Measurements from ENCODE around the gene LRRC8C.

Gene LRRC8C

DNA sequence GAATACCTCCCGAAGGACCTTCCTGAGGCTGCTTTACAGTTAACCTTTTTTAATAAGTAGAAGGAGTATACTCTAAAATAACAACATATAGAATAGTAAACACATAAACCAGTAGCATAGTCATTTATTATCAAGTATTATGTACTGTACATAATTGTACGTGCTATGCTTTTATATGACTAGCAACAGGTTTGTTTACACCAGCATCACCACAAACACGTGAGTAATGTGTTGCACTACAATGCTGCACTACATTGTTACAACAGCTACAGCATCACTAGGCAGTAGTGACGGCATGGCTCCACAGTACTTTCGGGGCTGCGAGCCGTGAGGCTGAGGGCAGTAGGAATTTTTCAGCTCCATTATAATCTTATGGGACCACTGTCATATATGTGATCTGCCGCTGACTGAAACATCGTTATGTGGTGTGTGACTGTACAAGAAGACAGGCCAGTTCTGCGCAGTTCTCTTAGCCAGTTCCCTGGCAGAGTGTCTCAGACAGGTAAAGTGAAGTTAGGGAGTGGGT is 105.1 kb downstream of the LRRC8C start:
- no peak for DNase-seq

DNA sequence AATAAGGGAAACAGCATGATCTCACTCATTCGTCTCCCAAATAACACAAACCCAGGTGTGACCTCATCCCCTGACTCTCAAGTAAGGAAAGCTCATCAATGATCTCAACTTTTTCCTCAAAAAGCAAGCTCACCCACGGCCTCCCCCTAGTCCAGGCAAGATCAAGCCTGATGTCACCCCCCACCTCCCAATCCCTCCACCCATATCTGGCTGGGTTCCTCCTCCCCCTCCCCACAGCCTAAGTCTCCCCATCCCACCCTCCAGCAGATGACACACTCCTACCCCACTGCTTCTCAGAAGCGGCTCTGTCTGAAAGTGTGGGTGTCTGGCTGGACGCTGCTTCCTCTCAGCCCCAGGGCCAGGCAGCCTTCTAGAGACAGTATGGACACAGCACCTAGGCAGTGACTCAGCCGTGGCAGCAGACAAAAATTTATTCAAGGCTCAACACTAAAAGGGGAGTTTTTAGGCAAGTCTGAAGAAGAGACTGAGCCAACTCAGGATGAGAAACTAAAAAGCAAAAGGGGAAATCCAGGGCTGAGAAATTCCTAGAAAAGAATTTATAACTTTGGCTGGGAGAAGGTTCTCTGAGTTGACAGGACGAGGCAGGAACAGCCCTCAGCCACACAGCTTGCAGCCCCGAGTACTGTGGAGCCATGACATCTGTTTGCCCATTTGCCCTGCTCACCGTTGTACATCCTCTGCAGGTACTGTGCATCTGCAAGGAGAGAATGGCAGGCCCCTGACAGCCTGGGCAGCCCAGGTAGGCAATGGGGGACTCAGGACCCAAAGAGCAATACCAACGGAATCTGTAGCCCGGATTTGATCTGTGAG is 106.3 kb downstream of the LRRC8C start:
- DNase-seq = no peak

DNA sequence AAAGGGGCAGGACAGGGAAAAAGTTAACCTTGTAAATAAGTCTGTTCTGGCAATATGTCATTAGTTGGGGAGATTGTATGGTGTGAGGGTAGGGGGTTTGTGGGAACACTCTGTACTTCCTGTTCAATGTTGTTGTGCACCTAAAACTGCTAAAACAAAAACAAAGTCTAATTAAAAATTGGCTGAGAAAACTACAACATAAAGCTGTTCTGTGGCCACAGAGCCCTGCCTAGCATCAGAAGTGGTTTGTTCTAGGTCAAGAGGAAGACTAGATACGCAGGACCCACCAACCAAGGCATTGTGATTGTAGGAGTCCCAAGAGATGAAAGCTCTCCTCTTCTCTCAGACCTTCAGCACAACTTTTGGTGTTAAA is 106.9 kb downstream of the LRRC8C start:
- no peak for DNase-seq

DNA sequence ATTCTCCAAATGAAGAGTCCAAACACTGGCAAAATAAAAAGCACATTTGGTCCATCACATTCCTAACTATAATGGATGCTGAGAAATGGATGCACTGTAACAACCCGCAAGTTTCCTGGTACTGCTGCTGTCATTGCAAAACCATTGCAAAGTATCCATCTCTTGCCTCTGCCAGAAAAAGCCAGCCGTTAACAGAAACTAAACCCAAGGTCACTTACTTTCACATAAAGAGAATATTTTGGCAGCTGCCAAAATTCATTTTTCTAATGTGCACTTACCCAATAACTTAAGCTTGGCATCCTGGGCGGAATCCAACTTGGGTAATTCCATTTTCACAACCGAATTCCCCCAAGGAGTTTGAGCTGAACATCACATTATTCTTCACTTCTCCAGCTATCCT is 110.9 kb downstream of the LRRC8C start:
- no peak for DNase-seq

DNA sequence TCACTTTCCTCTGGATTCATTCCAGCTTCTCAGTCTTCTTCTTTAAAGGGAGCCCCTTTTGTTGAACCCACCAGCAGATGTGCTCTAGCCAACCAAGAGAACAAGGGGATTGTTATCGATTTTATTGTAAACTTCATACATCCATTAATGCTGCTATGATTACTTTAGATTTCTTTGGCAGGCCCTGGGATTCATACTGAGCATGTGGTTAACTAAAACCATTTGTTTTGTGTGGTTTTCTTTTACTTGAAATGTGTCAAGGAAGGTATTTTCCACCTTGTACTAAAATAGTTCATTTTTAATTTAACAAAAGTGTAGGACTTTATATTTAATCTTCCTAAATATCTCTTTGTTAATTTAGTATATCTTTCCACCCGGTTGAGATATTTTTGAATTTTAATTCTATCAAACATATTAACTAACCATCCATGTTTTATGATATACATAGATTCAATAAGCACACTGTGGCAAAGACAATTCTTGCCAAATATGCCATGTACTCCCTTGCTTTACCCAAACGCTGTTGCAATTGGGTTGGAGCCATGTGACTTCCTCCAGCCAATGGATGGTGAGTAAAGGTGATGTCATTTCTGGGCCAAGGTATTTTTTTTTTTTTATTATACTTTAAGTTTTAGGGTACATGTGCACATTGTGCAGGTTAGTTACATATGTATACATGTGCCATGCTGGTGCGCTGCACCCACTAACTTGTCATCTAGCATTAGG is 113.7 kb downstream of the LRRC8C start:
- no peak for DNase-seq

DNA sequence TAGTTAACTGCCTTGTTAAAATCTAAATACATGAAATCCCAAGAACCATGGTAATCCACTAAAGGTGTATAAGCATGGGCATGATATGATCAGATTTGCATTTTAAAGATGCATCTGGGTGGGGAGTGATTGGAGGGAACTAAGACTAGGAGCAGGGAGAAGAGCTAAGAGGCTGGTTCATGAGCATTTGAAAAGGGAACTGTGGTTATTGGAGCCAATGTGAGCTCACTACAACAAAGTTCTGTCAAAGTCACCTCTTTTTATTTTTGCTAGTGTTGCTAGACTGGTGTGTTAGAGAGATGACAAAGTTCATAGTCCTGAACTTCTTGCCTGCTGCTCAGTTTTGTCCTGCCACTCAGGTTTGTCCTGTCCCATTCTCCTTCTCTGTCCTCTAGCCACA is 120.8 kb downstream of the LRRC8C start:
- no peak for DNase-seq

DNA sequence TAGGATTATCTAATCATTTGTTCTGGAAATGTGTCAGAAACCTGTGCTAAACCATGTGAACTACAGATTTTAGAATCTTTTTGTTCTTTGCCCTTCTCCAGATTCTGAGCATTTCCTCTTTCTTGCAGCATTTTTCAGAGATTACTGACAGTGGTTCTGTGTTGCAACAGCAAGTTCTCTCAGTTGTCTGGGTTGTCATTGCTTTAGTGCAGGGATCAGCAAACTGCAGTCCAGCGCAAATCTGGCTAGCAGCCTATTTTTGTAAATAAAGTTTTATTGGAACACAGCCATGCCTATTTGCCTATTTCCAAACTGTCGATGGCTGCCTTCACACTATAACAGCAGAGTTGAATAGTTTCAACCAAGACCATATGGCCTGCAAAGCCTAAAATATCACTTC is 121.6 kb downstream of the LRRC8C start:
- peak; percentile 30 for DNase-seq

DNA sequence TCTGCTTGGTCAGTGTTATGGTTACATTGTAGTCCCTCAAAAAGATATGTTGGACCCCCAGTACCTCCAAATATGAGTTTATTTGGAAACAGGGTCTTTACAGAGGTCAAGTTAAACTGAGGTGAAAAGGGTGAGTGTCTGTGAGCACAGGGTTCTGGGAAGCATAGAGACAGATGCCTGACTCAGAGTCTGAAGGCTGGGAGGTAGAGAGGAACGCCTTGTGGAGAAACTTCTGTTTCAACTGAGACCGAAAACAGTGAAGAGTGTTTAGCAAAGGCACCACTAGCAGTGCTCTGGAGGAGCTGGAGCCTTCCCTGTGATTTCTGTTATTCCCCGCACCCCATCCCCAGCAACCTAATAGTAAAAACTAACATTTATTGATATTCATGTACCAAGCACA is 122.7 kb downstream of the LRRC8C start:
- DNase-seq = no peak

DNA sequence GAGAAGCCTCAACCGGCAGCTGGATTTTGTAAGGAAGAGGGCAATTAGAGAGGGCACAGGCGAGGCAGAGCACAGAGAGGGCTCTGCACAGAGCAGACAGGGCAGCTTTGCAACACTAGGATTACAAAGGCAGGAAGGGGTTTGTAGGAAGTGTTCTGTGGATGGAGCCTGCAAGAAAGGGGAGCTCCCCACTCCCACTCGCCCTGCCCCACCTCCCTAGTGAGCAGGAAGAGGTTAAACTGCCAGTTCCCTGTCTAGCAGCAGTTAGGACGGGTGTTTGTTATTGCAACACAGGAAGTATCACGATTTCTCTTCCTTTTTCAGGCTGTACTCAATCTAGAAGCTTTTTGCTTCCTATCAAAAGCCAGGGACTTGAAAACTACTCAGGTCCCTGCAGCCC is 124.6 kb downstream of the LRRC8C start:
- no peak for DNase-seq

DNA sequence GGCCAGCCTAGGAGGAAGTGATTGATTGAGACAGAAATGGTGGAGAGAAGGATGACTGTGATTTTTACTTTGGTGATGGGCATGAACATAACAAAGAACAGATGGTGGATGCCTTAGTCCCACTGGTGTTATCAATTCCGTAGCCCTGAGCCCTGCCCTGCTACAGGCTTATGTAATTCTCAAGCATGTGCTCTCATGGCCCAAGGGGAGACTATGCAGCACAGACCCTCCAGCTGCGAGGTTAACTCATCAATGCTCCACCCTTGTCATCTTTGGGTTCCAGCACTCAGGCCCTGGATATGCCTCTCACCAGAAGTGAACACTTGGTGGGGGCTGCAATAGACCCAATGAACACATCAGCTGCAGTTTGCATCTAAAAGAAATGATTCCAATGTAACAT is 125.2 kb downstream of the LRRC8C start:
- no peak for DNase-seq

DNA sequence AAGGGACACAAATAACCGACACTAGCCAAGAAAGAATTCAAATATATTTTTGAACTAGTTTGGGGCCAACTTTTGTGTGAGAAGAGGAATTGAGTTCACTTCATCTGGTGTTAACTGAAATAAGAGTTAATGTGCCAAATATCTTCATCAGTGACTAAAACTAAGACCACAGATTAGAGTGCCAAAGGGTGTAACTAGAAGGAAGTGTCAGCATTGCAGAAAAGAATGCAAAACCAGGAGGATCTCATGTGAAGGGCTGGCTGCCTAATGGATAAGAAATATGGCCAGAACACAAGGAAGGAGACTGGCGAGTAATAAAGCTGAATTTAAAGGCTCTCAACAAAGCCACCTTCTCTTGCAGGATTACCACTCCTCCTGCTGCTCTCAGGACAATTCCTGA is 126.1 kb downstream of the LRRC8C start:
- no peak for DNase-seq

DNA sequence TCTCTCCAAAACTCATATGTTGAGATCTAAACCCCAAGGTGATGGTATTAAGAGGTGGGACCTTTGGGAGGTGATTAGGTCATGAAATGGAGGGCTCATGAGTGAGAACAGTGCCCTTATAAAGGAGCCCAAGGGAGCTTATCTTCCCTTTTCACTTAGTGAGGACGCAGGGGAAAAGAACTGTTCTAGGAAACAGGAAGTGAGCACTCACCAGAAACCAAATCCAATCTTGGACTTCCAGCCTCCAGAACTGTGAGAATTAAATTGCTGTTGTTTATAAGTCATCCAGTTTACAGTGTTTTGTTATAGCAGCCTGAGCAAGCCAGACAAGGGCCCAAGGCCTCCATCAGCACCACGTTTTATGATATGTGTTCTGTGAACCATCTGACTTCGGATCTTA is 127.6 kb downstream of the LRRC8C start:
- no peak for DNase-seq

DNA sequence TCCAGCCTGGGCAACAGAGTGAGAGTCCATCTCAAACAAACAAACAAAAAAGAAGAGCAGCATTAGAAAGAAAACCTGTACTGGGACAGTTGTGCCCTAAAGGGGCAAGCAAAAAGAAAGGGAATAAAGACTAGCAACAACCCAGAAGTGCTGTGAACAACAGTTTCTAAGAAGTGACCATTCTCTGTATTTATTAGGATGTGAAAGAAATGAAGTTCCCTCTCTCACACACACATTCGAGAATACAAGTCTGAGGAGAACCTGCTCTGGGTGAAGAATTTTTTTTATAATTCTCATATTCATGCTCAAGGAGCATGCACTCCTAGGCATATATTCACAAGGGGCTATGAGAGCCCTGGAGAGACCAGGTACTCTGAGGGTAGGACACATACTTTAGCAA is 128.4 kb downstream of the LRRC8C start:
- no peak for DNase-seq

DNA sequence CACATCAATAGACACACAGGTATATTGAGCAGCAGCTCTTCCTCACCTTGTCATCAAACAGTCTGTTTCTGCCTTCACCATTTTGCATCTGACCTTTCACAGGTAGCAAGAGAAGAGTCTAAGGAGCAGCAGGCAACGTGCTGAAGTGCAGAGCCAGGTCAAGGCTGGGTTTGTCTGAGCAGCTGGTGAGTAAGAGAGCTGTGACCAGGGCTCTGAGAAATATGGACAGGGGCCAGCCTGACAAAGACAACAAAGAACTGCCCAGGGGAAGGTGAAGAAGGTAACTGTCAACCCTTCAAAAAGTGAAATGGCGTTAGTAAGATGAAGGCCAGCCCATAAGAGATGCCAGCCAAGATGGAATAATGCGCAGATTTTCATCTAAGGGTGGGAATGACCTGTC is 129.0 kb downstream of the LRRC8C start:
- no peak for DNase-seq

DNA sequence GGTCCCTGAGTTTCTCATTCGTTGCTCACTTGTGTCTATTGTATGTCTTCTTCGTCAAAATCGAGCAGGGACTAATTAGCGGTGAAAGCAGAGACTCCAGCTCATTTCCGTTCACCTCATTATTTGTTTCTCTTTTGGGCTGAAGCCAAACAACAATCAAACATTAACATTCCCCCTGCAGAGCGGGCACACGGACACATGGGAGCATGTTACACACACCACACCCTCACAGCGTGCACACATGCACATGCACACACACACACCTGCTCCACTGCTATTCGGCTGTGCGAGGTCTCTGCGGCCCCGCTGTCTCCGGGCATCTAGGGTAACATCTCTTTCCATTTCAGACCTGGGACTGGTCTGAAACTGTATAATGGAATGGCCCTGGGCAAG is 129.5 kb downstream of the LRRC8C start:
- DNase-seq = no peak

DNA sequence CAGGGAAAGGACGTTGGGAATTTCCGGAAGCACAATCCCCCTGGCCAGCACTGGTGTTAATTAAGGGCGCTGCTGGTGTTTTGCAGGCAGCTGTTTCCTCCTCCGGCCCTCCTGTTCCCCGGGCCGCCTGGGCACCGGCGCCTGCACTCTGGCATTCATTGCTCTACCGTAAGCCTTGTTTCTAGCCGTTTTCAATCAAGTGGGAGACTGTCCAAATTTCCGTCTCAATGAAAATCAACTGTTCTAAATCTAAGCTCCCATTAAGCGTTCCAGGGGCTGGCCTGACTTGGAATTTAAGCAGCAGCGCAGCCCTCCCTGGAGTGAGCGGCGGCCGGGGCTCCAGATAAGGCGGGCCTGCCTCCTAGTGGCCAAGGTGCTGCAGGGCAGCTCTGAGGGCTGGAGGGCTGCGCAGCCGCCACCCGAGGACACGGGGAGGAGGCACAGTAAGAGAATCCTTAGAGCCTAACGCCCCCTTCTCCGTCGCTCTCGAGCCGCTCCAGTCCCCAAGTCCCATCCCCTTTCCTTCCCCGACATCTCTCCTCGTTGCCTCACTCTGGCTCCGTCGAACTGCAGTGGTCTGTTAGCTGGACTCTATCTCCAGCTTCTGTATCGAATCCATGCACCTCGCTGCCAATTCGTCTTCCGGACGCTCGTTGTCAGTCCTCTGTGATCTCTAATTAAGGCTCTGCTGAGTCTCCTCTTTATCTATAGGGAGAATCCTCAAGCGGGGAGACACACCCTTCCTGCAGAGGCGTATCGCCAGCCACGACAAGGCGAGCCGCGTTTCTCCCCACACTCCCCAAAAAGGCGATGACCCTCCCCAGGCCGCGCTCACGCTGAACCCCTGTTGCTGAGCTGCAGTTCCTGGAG is 130.1 kb downstream of the LRRC8C start:
- peak; percentile 76 for DNase-seq

DNA sequence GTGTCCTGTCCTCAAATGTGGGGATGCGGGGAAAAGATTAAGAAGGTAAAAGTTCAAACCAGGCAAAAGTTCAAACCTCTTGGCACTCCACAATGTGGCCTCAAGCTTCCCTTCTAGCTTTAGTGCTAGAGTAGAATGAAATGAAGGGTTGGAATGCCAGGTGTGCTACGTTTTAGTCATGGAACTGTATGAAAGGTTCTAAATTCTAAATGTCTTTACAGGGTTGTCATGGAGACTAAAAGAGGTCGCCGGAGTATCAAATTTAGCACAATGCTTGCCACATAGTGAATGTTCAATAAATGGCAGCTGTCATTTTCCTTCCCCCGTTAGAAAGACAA is 130.7 kb downstream of the LRRC8C start:
- DNase-seq = no peak

DNA sequence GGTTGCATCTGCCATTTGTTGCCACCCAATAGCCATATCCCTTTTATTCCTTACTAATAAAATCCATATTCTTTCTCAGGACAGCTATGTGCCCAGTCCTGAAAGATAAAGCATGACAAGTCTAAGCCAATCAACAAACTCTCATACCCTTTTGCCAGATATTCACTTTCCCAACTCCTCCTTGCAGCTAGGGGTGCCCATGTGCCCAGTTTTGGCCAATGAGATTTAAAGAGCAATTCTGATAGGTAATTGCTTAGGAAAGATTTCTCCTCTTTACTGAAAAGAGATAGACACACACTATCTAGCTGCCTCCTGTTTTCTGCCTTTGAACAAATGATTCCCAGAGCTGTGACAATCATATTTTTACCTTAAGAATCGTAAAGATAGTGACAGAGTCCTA is 132.9 kb downstream of the LRRC8C start:
- DNase-seq = no peak

DNA sequence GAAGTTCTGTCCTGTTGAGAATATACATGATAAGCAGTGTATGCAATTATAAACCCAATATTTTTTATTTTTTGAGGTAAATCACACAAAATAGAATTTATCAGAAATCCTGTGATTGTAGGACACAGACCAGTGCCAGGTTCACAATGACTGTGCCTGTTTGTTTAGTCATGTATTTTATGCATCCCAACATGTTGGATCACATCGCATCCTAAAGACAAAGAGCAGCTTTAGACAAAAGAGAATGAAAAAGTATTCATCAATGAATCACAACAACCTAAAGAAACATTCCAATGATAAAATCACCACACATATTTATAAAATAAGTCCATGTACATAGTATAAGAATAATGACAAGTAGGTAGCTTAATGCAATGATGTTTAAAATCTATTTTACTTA is 134.7 kb downstream of the LRRC8C start:
- no peak for DNase-seq

All from RPMI8226 (cell line).